ENCODE data around the gene POTEE.
"Not testable (repeated sequence)": the region's sequence is repeated elsewhere in the genome, so short reads cannot be mapped to it uniquely, and the experiment has no call there.

- not testable (repeated sequence) for TF ChIP-seq MAX (IDR thresholded peaks at IDR 0.05; ENCODE audit: insufficient read depth, insufficient read length); POLR2A (IDR thresholded peaks at IDR 0.05; ENCODE audit: low read depth, low read length); EZH2 (IDR thresholded peaks at IDR 0.05; ENCODE audit: borderline replicate concordance, low read depth, low read length, severe bottlenecking); CTCF (IDR thresholded peaks at IDR 0.05; ENCODE audit: extremely low read depth in 1 of 2, insufficient read depth in 1 of 2, low read depth in 1 of 2, low read length in 2 of 2); POLR2AphosphoS5 (IDR thresholded peaks at IDR 0.05; ENCODE audit: insufficient read depth, low read depth, low read length); FOS (IDR thresholded peaks at IDR 0.05; ENCODE audit: borderline replicate concordance, insufficient read depth, low read length); MYC (IDR thresholded peaks at IDR 0.05; ENCODE audit: low read depth, low read length)
Observed at GRCh38 chr2:131235543-131236449, 26.5 kb downstream of the POTEE start.
